Measurements from ENCODE around the gene AKR1A1. TPM values are rescaled to one million over a fixed set of nuclear protein-coding genes. Genes with fewer than 3 reads are reported as not detected.

The AKR1A1 gene
- total RNA-seq, result 175 TPM in 2 replicates
- long read RNA-seq, transcript AKR1A1-201 (9 exons, 1,166 nt), result major isoform, 207 of 380 reads
- long read RNA-seq, transcript AKR1A1-214 (10 exons, 1,360 nt), result minor isoform, 38 of 380 reads
- long read RNA-seq, transcript AKR1A1-202 (10 exons, 1,818 nt), result minor isoform, 81 of 380 reads
- long read RNA-seq, transcript AKR1A1-204 (4 exons, 1,018 nt), result minor isoform, 6 of 380 reads
- long read RNA-seq, partial matches to known transcripts, result 19 of 380 reads
- long read RNA-seq, other reads (novel, unspliced or antisense), result 29 of 380 reads

- Mint-ChIP-seq H3K9me3 (ENCODE audit: unreplicated experiment) (no peaks in the 10 kb centered on the region), H3K36me3 (ENCODE audit: unreplicated experiment) (peaks cover 8% of the 10 kb centered on the region), H3K27me3 (ENCODE audit: unreplicated experiment) (no peaks in the 10 kb centered on the region), H3K4me3 (ENCODE audit: unreplicated experiment) (peak within 1 kb of the TSS; percentile 99), H3K4me1 (ENCODE audit: unreplicated experiment) (peaks cover 20% of the 10 kb centered on the region), H3K27ac (ENCODE audit: unreplicated experiment) (peak within 1 kb of the TSS; percentile 98)
- no peak for TF ChIP-seq CTCF (IDR thresholded peaks at IDR 0.05)
- DNase-seq (ENCODE audit: extremely low spot score, unreplicated experiment), result peak; percentile 94
These were observed at the start of gene AKR1A1 for GRCh38 chr1:45550401-45551351. Gene AKR1A1 (plus strand): TSS chr1:45550826. CDS start chr1:45561795, 10,969 bp downstream.

GRCh38 chr1:45501505-45501859 is 49.1 kb upstream of the AKR1A1 start:
- H3K4me1 Mint-ChIP-seq (ENCODE audit: unreplicated experiment), result peaks cover 23% of the 10 kb centered on the region
- no peak for TF ChIP-seq CTCF (IDR thresholded peaks at IDR 0.05)
- H3K4me3 Mint-ChIP-seq (ENCODE audit: unreplicated experiment), result peak overlapping the region; percentile 14
- no peak overlapping the region for H3K27ac Mint-ChIP-seq (ENCODE audit: unreplicated experiment)
- DNase-seq (ENCODE audit: extremely low spot score, unreplicated experiment), result no peak
- H3K9me3 Mint-ChIP-seq (ENCODE audit: unreplicated experiment), result no peaks in the 10 kb centered on the region
- H3K27me3 Mint-ChIP-seq (ENCODE audit: unreplicated experiment), result no peaks in the 10 kb centered on the region
- no peaks in the 10 kb centered on the region for H3K36me3 Mint-ChIP-seq (ENCODE audit: unreplicated experiment)

GRCh38 chr1:45503462-45504360 is 46.9 kb upstream of the AKR1A1 start:
- Mint-ChIP-seq H3K4me3 (ENCODE audit: unreplicated experiment) (no peak overlapping the region), H3K9me3 (ENCODE audit: unreplicated experiment) (no peaks in the 10 kb centered on the region), H3K4me1 (ENCODE audit: unreplicated experiment) (peaks cover 23% of the 10 kb centered on the region), H3K27me3 (ENCODE audit: unreplicated experiment) (no peaks in the 10 kb centered on the region), H3K36me3 (ENCODE audit: unreplicated experiment) (no peaks in the 10 kb centered on the region), H3K27ac (ENCODE audit: unreplicated experiment) (no peak overlapping the region)
- TF ChIP-seq CTCF (IDR thresholded peaks at IDR 0.05), result no peak
- DNase-seq (ENCODE audit: extremely low spot score, unreplicated experiment), result no peak

GRCh38 chr1:45507195-45507594 is 43.4 kb upstream of the AKR1A1 start:
- H3K4me3 Mint-ChIP-seq (ENCODE audit: unreplicated experiment), result no peak overlapping the region
- no peak for DNase-seq (ENCODE audit: extremely low spot score, unreplicated experiment)
- no peak overlapping the region for H3K27ac Mint-ChIP-seq (ENCODE audit: unreplicated experiment)
- peaks cover 20% of the 10 kb centered on the region for H3K36me3 Mint-ChIP-seq (ENCODE audit: unreplicated experiment)
- H3K9me3 Mint-ChIP-seq (ENCODE audit: unreplicated experiment), result no peaks in the 10 kb centered on the region
- TF ChIP-seq CTCF (IDR thresholded peaks at IDR 0.05), result no peak
- H3K27me3 Mint-ChIP-seq (ENCODE audit: unreplicated experiment), result no peaks in the 10 kb centered on the region
- no peaks in the 10 kb centered on the region for H3K4me1 Mint-ChIP-seq (ENCODE audit: unreplicated experiment)
